Panc1 (cell line): ENCODE data around the gene PRKCA. TPM values are rescaled to one million over a fixed set of nuclear protein-coding genes. Genes with fewer than 3 reads are reported as not detected.

ENCODE experiments used
- ATAC-seq: fragments of 200-7000 bp; cut with Tn5 transposase; 2 replicates; pipeline ENCODE4 v1.9.1; 2020; ENCODE audit warnings: mild to moderate bottlenecking, moderate library complexity
- BruUV-seq: library from RNA; stranded (reverse); fragments of 400-500 nt; replicated peaks from 2 replicates; lab custom pipeline; 2021; lab: Mats Ljungman, UMichigan
- CTCF ChIA-PET: fragments of 300-600 bp; sonication (Branson Sonifier 250); formaldehyde crosslinking; loops from one replicate; lab custom pipeline; 2022; ENCODE audit warnings: antibody characterized with exemption; lab: Charles Lee
- POLR2A ChIA-PET: fragments of 300-600 bp; sonication (Branson Sonifier 250); formaldehyde crosslinking; loops from one replicate; lab custom pipeline; 2022; ENCODE audit warnings: antibody characterized with exemption; lab: Charles Lee
- DNase-seq: peaks from one replicate; pipeline ENCODE4 v3.0.0-alpha.2; 2010; ENCODE audit warnings: low read depth, low spot score
- H3K27ac ChIP-seq: 2 replicates; pipeline ENCODE4 v1.5.1; 2011; ENCODE audit warnings: mild to moderate bottlenecking, low read length, inconsistent platforms
- H3K27me3 ChIP-seq: fragments of 200-500 bp; sonication (Bioruptor generic); 2 replicates; pipeline ENCODE4 v1.6.0; 2014; ENCODE audit warnings: low read length, inconsistent platforms; ENCODE audit not compliant: control insufficient read depth, insufficient read depth
- H3K36me3 ChIP-seq: fragments of 200-500 bp; sonication (Bioruptor generic); 2 replicates; pipeline ENCODE4 v1.5.1; 2014; ENCODE audit warnings: inconsistent platforms, mild to moderate bottlenecking, low read length, moderate library complexity; ENCODE audit not compliant: control insufficient read depth, insufficient read depth
- H3K4me1 ChIP-seq: 2 replicates; pipeline ENCODE4 v1.5.1; 2011; ENCODE audit warnings: inconsistent platforms, mild to moderate bottlenecking, low read length, moderate library complexity; ENCODE audit not compliant: control insufficient read depth, insufficient read depth
- H3K4me3 ChIP-seq, 2 experiments: 2 replicates each; pipeline ENCODE4 v1.5.1; 2011 to 2012; ENCODE audit warnings: low read depth in 2 of 2, low read length in 2 of 2, mild to moderate bottlenecking in 2 of 2, inconsistent platforms in 1 of 2, moderate library complexity in 1 of 2
- H3K9me3 ChIP-seq: fragments of 200-500 bp; sonication (Bioruptor generic); 2 replicates; pipeline ENCODE4 v1.5.1; 2014; ENCODE audit warnings: low read depth, mild to moderate bottlenecking, inconsistent platforms, low read length, moderate library complexity; ENCODE audit not compliant: control insufficient read depth, insufficient read depth
- POLR2AphosphoS5 ChIP-seq: IDR thresholded peaks from 2 replicates; pipeline ENCODE4 v1.6.1; 2012; ENCODE audit warnings: mild to moderate bottlenecking, low read depth, low read length, moderate library complexity
- SIN3A ChIP-seq: IDR thresholded peaks from 2 replicates; pipeline ENCODE4 v1.6.1; 2012; ENCODE audit warnings: low read depth, mild to moderate bottlenecking, low read length, moderate library complexity, borderline replicate concordance; ENCODE audit not compliant: insufficient read depth
- TCF7L2 ChIP-seq: IDR thresholded peaks from 2 replicates; pipeline ENCODE4 v1.6.1; 2011; ENCODE audit warnings: mild to moderate bottlenecking, low read depth, low read length, inconsistent platforms
- in situ Hi-C: cut with HindIII; loops from 2 replicates; pipeline ENCODE4 v1.10.0; 2016; ENCODE audit warnings: low sequenced_read_pairs, low pct_unique_long_range_greater_than_20kb
- intact Hi-C: fragments of 100-400 bp; cut with micrococcal nuclease; formaldehyde crosslinking; loops from one replicate; pipeline ENCODE4 v1.10.0; 2022; ENCODE audit not compliant: unreplicated experiment
- total RNA-seq: library from RNA; stranded (reverse); gene quantifications from one replicate; pipeline ENCODE4 v1.2.1, GENCODE V29; 2021; ENCODE audit not compliant: unreplicated experiment
- TF ChIP-seq, protein P1 (sequence below): fragments of 450-650 bp; IDR thresholded peaks from 2 replicates; pipeline ENCODE4 v1.5.1; 2017; ENCODE audit warnings: mild to moderate bottlenecking
- TF ChIP-seq, protein P2 (sequence below), 2 experiments: IDR thresholded peaks; 2 replicates each; pipeline ENCODE4 v1.6.1; 2011 to 2012; ENCODE audit warnings: low read depth in 2 of 2, control low read depth in 1 of 2, low read length in 1 of 2, mild to moderate bottlenecking in 1 of 2, moderate library complexity in 1 of 2; ENCODE audit not compliant: insufficient read depth in 1 of 2

PRKCA gene
- total RNA-seq, 1 experiment from 2014 or later: 53.0 TPM

DNA sequence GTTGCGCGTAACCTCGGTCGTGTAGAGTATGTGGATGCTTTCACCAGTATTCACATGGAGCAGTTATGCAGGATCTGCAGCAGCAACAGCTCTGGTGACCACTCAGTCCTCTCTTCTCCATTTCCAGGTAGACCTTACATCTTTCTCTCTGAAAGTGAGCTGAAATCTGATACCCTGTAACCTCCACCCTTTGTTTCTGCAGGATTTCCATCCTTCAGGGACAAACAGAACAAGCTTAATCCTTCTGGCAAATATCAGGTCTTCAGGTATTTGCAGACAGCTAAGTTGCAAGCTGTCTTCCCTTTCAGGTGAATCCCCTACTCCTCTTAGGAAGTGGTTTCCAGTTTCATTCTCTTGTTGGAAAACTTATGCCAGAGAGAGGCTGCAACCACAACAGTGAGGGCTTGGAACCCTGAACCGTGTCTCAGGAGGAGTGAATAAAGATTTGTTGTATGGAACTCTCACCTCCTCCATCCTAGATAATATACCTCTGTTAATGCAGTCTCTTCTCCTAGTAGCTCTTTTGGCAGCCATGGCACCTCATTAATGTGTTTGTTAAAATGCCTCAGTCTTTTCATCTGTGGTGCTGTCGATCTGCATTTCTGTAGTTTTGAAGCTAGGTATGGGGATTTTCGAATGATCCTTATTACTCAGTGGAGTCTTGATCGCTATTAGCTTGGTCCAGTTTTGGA lies 172.5 kb downstream of the PRKCA start:
- Histone ChIP-seq H3K4me3 (no peak overlapping the region), H3K27me3 (no peaks in the 10 kb centered on the region), H3K36me3 (no peaks in the 10 kb centered on the region), H3K9me3 (no peaks in the 10 kb centered on the region), H3K4me1 (peaks cover 14% of the 10 kb centered on the region), H3K27ac (no peak overlapping the region)
- intact Hi-C loops: no loop called here
- TF ChIP-seq, protein P1, sequence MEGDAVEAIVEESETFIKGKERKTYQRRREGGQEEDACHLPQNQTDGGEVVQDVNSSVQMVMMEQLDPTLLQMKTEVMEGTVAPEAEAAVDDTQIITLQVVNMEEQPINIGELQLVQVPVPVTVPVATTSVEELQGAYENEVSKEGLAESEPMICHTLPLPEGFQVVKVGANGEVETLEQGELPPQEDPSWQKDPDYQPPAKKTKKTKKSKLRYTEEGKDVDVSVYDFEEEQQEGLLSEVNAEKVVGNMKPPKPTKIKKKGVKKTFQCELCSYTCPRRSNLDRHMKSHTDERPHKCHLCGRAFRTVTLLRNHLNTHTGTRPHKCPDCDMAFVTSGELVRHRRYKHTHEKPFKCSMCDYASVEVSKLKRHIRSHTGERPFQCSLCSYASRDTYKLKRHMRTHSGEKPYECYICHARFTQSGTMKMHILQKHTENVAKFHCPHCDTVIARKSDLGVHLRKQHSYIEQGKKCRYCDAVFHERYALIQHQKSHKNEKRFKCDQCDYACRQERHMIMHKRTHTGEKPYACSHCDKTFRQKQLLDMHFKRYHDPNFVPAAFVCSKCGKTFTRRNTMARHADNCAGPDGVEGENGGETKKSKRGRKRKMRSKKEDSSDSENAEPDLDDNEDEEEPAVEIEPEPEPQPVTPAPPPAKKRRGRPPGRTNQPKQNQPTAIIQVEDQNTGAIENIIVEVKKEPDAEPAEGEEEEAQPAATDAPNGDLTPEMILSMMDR: no peak
- TF ChIP-seq, protein P2, sequence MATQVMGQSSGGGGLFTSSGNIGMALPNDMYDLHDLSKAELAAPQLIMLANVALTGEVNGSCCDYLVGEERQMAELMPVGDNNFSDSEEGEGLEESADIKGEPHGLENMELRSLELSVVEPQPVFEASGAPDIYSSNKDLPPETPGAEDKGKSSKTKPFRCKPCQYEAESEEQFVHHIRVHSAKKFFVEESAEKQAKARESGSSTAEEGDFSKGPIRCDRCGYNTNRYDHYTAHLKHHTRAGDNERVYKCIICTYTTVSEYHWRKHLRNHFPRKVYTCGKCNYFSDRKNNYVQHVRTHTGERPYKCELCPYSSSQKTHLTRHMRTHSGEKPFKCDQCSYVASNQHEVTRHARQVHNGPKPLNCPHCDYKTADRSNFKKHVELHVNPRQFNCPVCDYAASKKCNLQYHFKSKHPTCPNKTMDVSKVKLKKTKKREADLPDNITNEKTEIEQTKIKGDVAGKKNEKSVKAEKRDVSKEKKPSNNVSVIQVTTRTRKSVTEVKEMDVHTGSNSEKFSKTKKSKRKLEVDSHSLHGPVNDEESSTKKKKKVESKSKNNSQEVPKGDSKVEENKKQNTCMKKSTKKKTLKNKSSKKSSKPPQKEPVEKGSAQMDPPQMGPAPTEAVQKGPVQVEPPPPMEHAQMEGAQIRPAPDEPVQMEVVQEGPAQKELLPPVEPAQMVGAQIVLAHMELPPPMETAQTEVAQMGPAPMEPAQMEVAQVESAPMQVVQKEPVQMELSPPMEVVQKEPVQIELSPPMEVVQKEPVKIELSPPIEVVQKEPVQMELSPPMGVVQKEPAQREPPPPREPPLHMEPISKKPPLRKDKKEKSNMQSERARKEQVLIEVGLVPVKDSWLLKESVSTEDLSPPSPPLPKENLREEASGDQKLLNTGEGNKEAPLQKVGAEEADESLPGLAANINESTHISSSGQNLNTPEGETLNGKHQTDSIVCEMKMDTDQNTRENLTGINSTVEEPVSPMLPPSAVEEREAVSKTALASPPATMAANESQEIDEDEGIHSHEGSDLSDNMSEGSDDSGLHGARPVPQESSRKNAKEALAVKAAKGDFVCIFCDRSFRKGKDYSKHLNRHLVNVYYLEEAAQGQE (IDR thresholded peaks at IDR 0.05; ENCODE audit: insufficient read depth in 1 of 2, low read depth in 2 of 2, low read length in 1 of 2): no peak
- no peak for TF ChIP-seq POLR2AphosphoS5
- TF ChIP-seq TCF7L2: no peak
- no peak for TF ChIP-seq SIN3A
- in situ Hi-C loops: no loop called here
- no TSS peak for BruUV-seq
- ChIA-PET CTCF (no interaction called here), POLR2A (no interaction called here)
- ATAC-seq (no peak), DNase-seq (no peak)

DNA sequence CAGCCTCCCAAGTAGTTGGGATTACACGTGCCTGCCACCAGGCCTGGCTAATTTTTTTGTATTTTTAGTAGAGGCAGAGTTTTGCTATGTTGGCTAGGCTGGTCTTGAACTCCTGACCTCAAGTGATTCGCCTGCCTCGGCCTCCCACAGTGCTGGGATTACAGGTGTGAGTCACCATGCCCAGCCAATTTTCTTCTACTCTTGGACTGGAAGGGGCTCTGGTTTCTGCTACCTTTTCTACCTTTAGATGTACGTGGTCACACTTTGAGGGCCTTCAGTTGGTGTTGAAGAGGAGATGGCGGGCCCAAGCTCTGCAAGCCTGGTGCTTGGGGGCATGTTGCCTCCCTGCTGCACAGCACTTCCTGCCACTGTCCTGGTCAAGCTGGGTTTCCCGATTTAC lies 173.6 kb downstream of the PRKCA start:
- POLR2A ChIA-PET: no interaction called here
- CTCF ChIA-PET: no interaction called here

More for the DNA sequence above, 173.6 kb downstream of the PRKCA start:
- in situ Hi-C loops: no loop called here
- intact Hi-C loops: no loop called here
- ATAC-seq (0 out of 2 replicates have a peak, but pooled peaks have one; percentile 18), DNase-seq (no peak)
- Histone ChIP-seq H3K27me3 (no peaks in the 10 kb centered on the region), H3K27ac (no peak overlapping the region), H3K4me1 (peaks cover 7% of the 10 kb centered on the region; the same call in 1 of the 2 replicates), H3K36me3 (no peaks in the 10 kb centered on the region), H3K4me3 (no peak overlapping the region), H3K9me3 (no peaks in the 10 kb centered on the region)
- TF ChIP-seq, protein P1: no peak
- TF ChIP-seq SIN3A (no peak), TCF7L2 (no peak), POLR2AphosphoS5 (no peak)
- TF ChIP-seq, protein P2 (IDR thresholded peaks at IDR 0.05; ENCODE audit: insufficient read depth in 1 of 2, low read depth in 2 of 2, low read length in 1 of 2): no peak
- BruUV-seq: no TSS peak
